GM23338 (cell line): ENCODE results near the gene ST6GALNAC3. TPM values are rescaled to one million over a fixed set of nuclear protein-coding genes. Genes with fewer than 3 reads are reported as not detected.

Experiments
- ATAC-seq: fragments of 200-7000 bp; cut with Tn5 transposase; 3 replicates; pipeline ENCODE4 v1.9.1; 2020
- DNase-seq: peaks from one replicate; pipeline ENCODE4 v3.0.0-alpha.2; 2015; ENCODE audit warnings: low spot score
- H2AFZ ChIP-seq: fragments of 200-600 bp; sonication (generic); 2 replicates; pipeline ENCODE4 v1.8.0; 2016; ENCODE audit warnings: antibody characterized with exemption, mild to moderate bottlenecking, moderate library complexity
- H3F3A ChIP-seq: fragments of 200-600 bp; sonication (generic); replicated peaks from 2 replicates; pipeline ENCODE4 v1.8.0; 2017; ENCODE audit warnings: antibody characterized with exemption, mixed run types, low read depth
- H3K27ac ChIP-seq: fragments of 200-600 bp; sonication (generic); 2 replicates; pipeline ENCODE4 v1.6.1; 2016; ENCODE audit warnings: low read depth
- H3K27me3 ChIP-seq: fragments of 200-600 bp; sonication (generic); 2 replicates; pipeline ENCODE4 v1.8.0; 2016; ENCODE audit warnings: mild to moderate bottlenecking, mixed run types, moderate library complexity; ENCODE audit not compliant: insufficient read depth
- H3K36me3 ChIP-seq: fragments of 200-600 bp; sonication (generic); 2 replicates; pipeline ENCODE4 v1.8.0; 2016; ENCODE audit warnings: mild to moderate bottlenecking; ENCODE audit not compliant: insufficient read depth
- H3K4me1 ChIP-seq: fragments of 200-600 bp; sonication (generic); 2 replicates; pipeline ENCODE4 v1.8.0; 2016; ENCODE audit warnings: mild to moderate bottlenecking, moderate library complexity; ENCODE audit not compliant: insufficient read depth
- H3K4me2 ChIP-seq: fragments of 200-600 bp; sonication (generic); 2 replicates; pipeline ENCODE4 v1.7.1; 2017; ENCODE audit warnings: mixed run types
- H3K4me3 ChIP-seq: fragments of 200-600 bp; sonication (generic); 2 replicates; pipeline ENCODE4 v1.6.1; 2016; ENCODE audit warnings: mixed run types
- H3K79me2 ChIP-seq: fragments of 200-600 bp; sonication (generic); replicated peaks from 2 replicates; pipeline ENCODE4 v1.8.0; 2017; ENCODE audit warnings: mild to moderate bottlenecking; ENCODE audit not compliant: insufficient read depth
- H3K9me2 ChIP-seq: fragments of 200-600 bp; sonication (generic); 2 replicates; pipeline ENCODE4 v1.8.0; 2017; ENCODE audit not compliant: insufficient read depth
- H4K20me1 ChIP-seq: fragments of 200-600 bp; sonication (generic); replicated peaks from 2 replicates; pipeline ENCODE4 v1.8.0; 2017; ENCODE audit warnings: mild to moderate bottlenecking; ENCODE audit not compliant: insufficient read depth
- H3K27ac Mint-ChIP-seq: 2 replicates; pipeline ENCODE4 v1.8.0; 2020; ENCODE audit warnings: inconsistent platforms, mild to moderate bottlenecking, moderate library complexity, mixed read lengths
- H3K27me3 Mint-ChIP-seq: 3 replicates; pipeline ENCODE4 v1.8.0; 2022; ENCODE audit warnings: low read depth, mild to moderate bottlenecking, moderate library complexity, mixed read lengths, inconsistent platforms; ENCODE audit not compliant: insufficient read depth, poor library complexity
- H3K36me3 Mint-ChIP-seq: 3 replicates; pipeline ENCODE4 v1.8.0; 2021; ENCODE audit warnings: low read depth, mild to moderate bottlenecking, inconsistent platforms, moderate library complexity, mixed read lengths
- H3K4me1 Mint-ChIP-seq: 3 replicates; pipeline ENCODE4 v1.8.0; 2020; ENCODE audit warnings: mild to moderate bottlenecking, inconsistent platforms, mixed read lengths
- H3K4me3 Mint-ChIP-seq: 3 replicates; pipeline ENCODE4 v1.8.0; 2021; ENCODE audit warnings: moderate library complexity, mild to moderate bottlenecking, inconsistent platforms, mixed read lengths
- H3K9me3 Mint-ChIP-seq: 3 replicates; pipeline ENCODE4 v1.8.0; 2020; ENCODE audit warnings: moderate library complexity, mild to moderate bottlenecking, inconsistent platforms, mixed read lengths
- EZH2 ChIP-seq: fragments of 200-600 bp; sonication (generic); IDR thresholded peaks from one replicate; pipeline ENCODE4 v1.8.0; 2017; ENCODE audit warnings: antibody characterized with exemption, mild to moderate bottlenecking, low read depth; ENCODE audit not compliant: unreplicated experiment
- EZH2phosphoT487 ChIP-seq: fragments of 200-600 bp; sonication (generic); IDR thresholded peaks from one replicate; pipeline ENCODE4 v1.8.1; 2018; ENCODE audit warnings: antibody characterized with exemption; ENCODE audit not compliant: unreplicated experiment
- JUNB ChIP-seq: IDR thresholded peaks from one replicate; pipeline ENCODE4 v1.6.1; 2016; ENCODE audit warnings: antibody characterized with exemption; ENCODE audit not compliant: unreplicated experiment
- NANOG ChIP-seq: IDR thresholded peaks from 2 replicates; pipeline ENCODE4 v1.6.1; 2016; ENCODE audit warnings: antibody characterized with exemption, borderline replicate concordance
- POLR2AphosphoS5 ChIP-seq: IDR thresholded peaks from 2 replicates; pipeline ENCODE4 v1.6.1; 2016; ENCODE audit warnings: antibody characterized with exemption, low read depth
- ZNF114 ChIP-seq: fragments of 250-450 bp; sonication (Bioruptor Pico); IDR thresholded peaks from 2 replicates; pipeline ENCODE4 v1.5.0; 2020; ENCODE audit warnings: mild to moderate bottlenecking, moderate library complexity
- ZNF331 ChIP-seq: fragments of 250-450 bp; sonication (Bioruptor Pico); IDR thresholded peaks from 2 replicates; pipeline ENCODE4 v1.5.0; 2020; ENCODE audit warnings: low read depth, mild to moderate bottlenecking, moderate library complexity
- ZNF462 ChIP-seq: fragments of 250-450 bp; sonication (Bioruptor Pico); IDR thresholded peaks from 2 replicates; pipeline ENCODE4 v1.5.0; 2020; ENCODE audit warnings: mild to moderate bottlenecking, moderate library complexity
- polyA plus RNA-seq: library from polyadenylated mRNA; unstranded; fragments of >200 nt; fragmentation: Nextera tagmentation; extraction: Ambion mirVana; gene quantifications from 2 replicates; pipeline ENCODE4 v1.2.1, GENCODE V29; 2016
- total RNA-seq: library from RNA; depleted of rRNA; stranded (reverse); fragments of >200 nt; shearing (Covaris generic); gene quantifications from 2 replicates; pipeline ENCODE4 v1.2.3, GENCODE V29; 2014

Gene ST6GALNAC3
- total and polyA plus RNA-seq, 2 experiments from 2014 or later: 4.7 to 11.6 TPM

GRCh38 chr1:76299036-76299435 is 224.5 kb downstream of the ST6GALNAC3 start (continued):
- no peak for TF ChIP-seq ZNF462 (CRISPR knock-in tag)
- no peak for TF ChIP-seq EZH2phosphoT487
- no peak for TF ChIP-seq EZH2

- Histone ChIP-seq H3K36me3 (no peaks in the 10 kb centered on the region), H3K4me2 (no peak overlapping the region), H3K27me3 (no peaks in the 10 kb centered on the region), H3F3A (no peaks in the 10 kb centered on the region), H2AFZ (no peak overlapping the region), H3K79me2 (no peaks in the 10 kb centered on the region), H3K4me1 (peaks cover 24% of the 10 kb centered on the region), H4K20me1 (no peaks in the 10 kb centered on the region), H3K9me2 (peaks cover 6% of the 10 kb centered on the region; the same call in 1 of the 2 replicates), H3K27ac (no peak overlapping the region), H3K4me3 (no peak overlapping the region)
- Mint-ChIP-seq H3K4me3 (no peak overlapping the region), H3K9me3 (no peaks in the 10 kb centered on the region), H3K27ac (no peak overlapping the region), H3K36me3 (no peaks in the 10 kb centered on the region; the same call in 2 of the 3 replicates), H3K4me1 (peaks cover 44% of the 10 kb centered on the region), H3K27me3 (peaks cover 5% of the 10 kb centered on the region)
- ATAC-seq (no peak), DNase-seq (no peak)
- TF ChIP-seq EZH2 (no peak), ZNF331 (CRISPR knock-in tag) (no peak), NANOG (no peak), ZNF114 (CRISPR knock-in tag) (no peak), EZH2phosphoT487 (no peak), POLR2AphosphoS5 (no peak), ZNF462 (CRISPR knock-in tag) (no peak), JUNB (no peak)
Observed at GRCh38 chr1:76300556-76300955, 226.0 kb downstream of the ST6GALNAC3 start.
